Hepatocyte (in vitro differentiated cells): ENCODE results near the gene HMGCS2. TPM values are rescaled to one million over a fixed set of nuclear protein-coding genes. Genes with fewer than 3 reads are reported as not detected.

Source experiments
- DNase-seq: peaks from one replicate; pipeline ENCODE4 v3.0.0-alpha.2; 2016; ENCODE audit warnings: low spot score
- H2AFZ ChIP-seq: fragments of 200-600 bp; sonication (generic); 2 replicates; pipeline ENCODE4 v1.6.0; 2016; ENCODE audit warnings: antibody characterized with exemption, mild to moderate bottlenecking
- H3K27ac ChIP-seq: fragments of 200-600 bp; sonication (generic); 2 replicates; pipeline ENCODE4 v1.5.1; 2016; ENCODE audit warnings: mild to moderate bottlenecking
- H3K27me3 ChIP-seq: fragments of 200-600 bp; sonication (generic); 2 replicates; pipeline ENCODE4 v1.6.1; 2016
- H3K36me3 ChIP-seq: fragments of 200-600 bp; sonication (generic); replicated peaks from 2 replicates; pipeline ENCODE4 v1.5.1; 2016; ENCODE audit warnings: low read depth; ENCODE audit not compliant: insufficient read depth
- H3K4me1 ChIP-seq: fragments of 200-600 bp; sonication (generic); 2 replicates; pipeline ENCODE4 v1.5.1; 2016; ENCODE audit warnings: mild to moderate bottlenecking, moderate library complexity; ENCODE audit not compliant: insufficient read depth
- H3K4me2 ChIP-seq: fragments of 200-600 bp; sonication (generic); 2 replicates; pipeline ENCODE4 v1.6.0; 2016
- H3K4me3 ChIP-seq: fragments of 200-600 bp; sonication (generic); 2 replicates; pipeline ENCODE4 v1.5.1; 2016; ENCODE audit warnings: mild to moderate bottlenecking
- H3K79me2 ChIP-seq: fragments of 200-600 bp; sonication (generic); 2 replicates; pipeline ENCODE4 v1.6.0; 2017; ENCODE audit warnings: mild to moderate bottlenecking
- H3K9me2 ChIP-seq: fragments of 200-600 bp; sonication (generic); replicated peaks from 2 replicates; pipeline ENCODE4 v1.6.0; 2017; ENCODE audit warnings: mild to moderate bottlenecking; ENCODE audit not compliant: insufficient read depth
- H3K9me3 ChIP-seq: fragments of 200-600 bp; sonication (generic); 2 replicates; pipeline ENCODE4 v1.5.1; 2016; ENCODE audit warnings: low read depth, mild to moderate bottlenecking
- H4K20me1 ChIP-seq: fragments of 200-600 bp; sonication (generic); 2 replicates; pipeline ENCODE4 v1.6.0; 2016; ENCODE audit warnings: mild to moderate bottlenecking; ENCODE audit not compliant: insufficient read depth, poor library complexity, severe bottlenecking
- CTCF ChIP-seq: fragments of 200-600 bp; sonication (generic); IDR thresholded peaks from 2 replicates; pipeline ENCODE4 v1.5.1; 2016; ENCODE audit warnings: antibody characterized with exemption, mild to moderate bottlenecking; ENCODE audit not compliant: poor library complexity
- EZH2 ChIP-seq: fragments of 200-600 bp; sonication (generic); IDR thresholded peaks from 2 replicates; pipeline ENCODE4 v1.6.1; 2016; ENCODE audit warnings: antibody characterized with exemption, mild to moderate bottlenecking, borderline replicate concordance
- EZH2phosphoT487 ChIP-seq: fragments of 200-600 bp; sonication (generic); IDR thresholded peaks from one replicate; pipeline ENCODE4 v1.6.1; 2018; ENCODE audit warnings: antibody characterized with exemption, mild to moderate bottlenecking, low read depth, moderate library complexity; ENCODE audit not compliant: unreplicated experiment, severe bottlenecking
- WGBS: methylation state at CpG from one replicate; pipeline ENCODE4 v1.1.6; 2016; ENCODE audit warnings: low lambda C conversion rate; ENCODE audit errors: missing lambda C conversion rate; 5-methylcytosine and 5-hydroxymethylcytosine counted together
- polyA plus RNA-seq: library from polyadenylated mRNA; unstranded; fragments of >200 nt; fragmentation: Nextera tagmentation; extraction: Ambion mirVana; gene quantifications from 2 replicates; pipeline ENCODE4 v1.2.1, GENCODE V29; 2016
- total RNA-seq: library from RNA; depleted of rRNA; stranded (reverse); fragments of >200 nt; gene quantifications from 2 replicates; pipeline ENCODE4 v1.2.3, GENCODE V29; 2014

HMGCS2 gene
- total and polyA plus RNA-seq, 2 experiments from 2014 or later: 167 to 188 TPM

- Histone ChIP-seq H3K9me2 (no peaks in the 10 kb centered on the region), H3K4me1 (no peaks in the 10 kb centered on the region), H3K36me3 (no peaks in the 10 kb centered on the region), H3K4me3 (no peak overlapping the region), H3K9me3 (no peaks in the 10 kb centered on the region), H3K27me3 (no peaks in the 10 kb centered on the region), H3K79me2 (no peaks in the 10 kb centered on the region), H3K4me2 (no peak overlapping the region), H3K27ac (no peak overlapping the region), H2AFZ (no peak overlapping the region), H4K20me1 (no peaks in the 10 kb centered on the region)
- WGBS: 50% methylated on average over 3 of the region's 3 CpGs
- TF ChIP-seq CTCF: no peak
- TF ChIP-seq EZH2: no peak
- TF ChIP-seq EZH2phosphoT487: no peak
- DNase-seq: no peak
Observed at GRCh38 chr1:119808491-119808890, 39.8 kb upstream of the HMGCS2 start.

GRCh38 chr1:119806489-119806888 is 37.8 kb upstream of the HMGCS2 start:
- Histone ChIP-seq H3K27ac (no peak overlapping the region), H2AFZ (no peak overlapping the region), H3K36me3 (no peaks in the 10 kb centered on the region), H3K4me2 (no peak overlapping the region), H3K4me3 (no peak overlapping the region), H4K20me1 (no peaks in the 10 kb centered on the region), H3K79me2 (no peaks in the 10 kb centered on the region), H3K9me2 (no peaks in the 10 kb centered on the region), H3K27me3 (no peaks in the 10 kb centered on the region), H3K4me1 (no peaks in the 10 kb centered on the region), H3K9me3 (no peaks in the 10 kb centered on the region)
- WGBS: 84% methylated on average over 4 of the region's 4 CpGs
- no peak for DNase-seq
- TF ChIP-seq EZH2phosphoT487: no peak
- no peak for TF ChIP-seq EZH2
- TF ChIP-seq CTCF: no peak

GRCh38 chr1:119805746-119806145 is 37.0 kb upstream of the HMGCS2 start:
- H3K4me2 ChIP-seq: no peak overlapping the region

More at GRCh38 chr1:119805746-119806145, 37.0 kb upstream of the HMGCS2 start:
- Histone ChIP-seq H3K4me3 (no peak overlapping the region), H2AFZ (no peak overlapping the region), H3K36me3 (no peaks in the 10 kb centered on the region), H4K20me1 (no peaks in the 10 kb centered on the region), H3K79me2 (no peaks in the 10 kb centered on the region), H3K4me1 (no peaks in the 10 kb centered on the region), H3K27ac (no peak overlapping the region), H3K27me3 (no peaks in the 10 kb centered on the region), H3K9me3 (no peaks in the 10 kb centered on the region), H3K9me2 (no peaks in the 10 kb centered on the region)
- no peak for TF ChIP-seq EZH2phosphoT487
- TF ChIP-seq EZH2: no peak
- no peak for TF ChIP-seq CTCF
- 92% methylated on average over 13 of the region's 13 CpGs for WGBS
- DNase-seq: no peak
